Measurements from ENCODE around the gene RPL7A.

DNA sequence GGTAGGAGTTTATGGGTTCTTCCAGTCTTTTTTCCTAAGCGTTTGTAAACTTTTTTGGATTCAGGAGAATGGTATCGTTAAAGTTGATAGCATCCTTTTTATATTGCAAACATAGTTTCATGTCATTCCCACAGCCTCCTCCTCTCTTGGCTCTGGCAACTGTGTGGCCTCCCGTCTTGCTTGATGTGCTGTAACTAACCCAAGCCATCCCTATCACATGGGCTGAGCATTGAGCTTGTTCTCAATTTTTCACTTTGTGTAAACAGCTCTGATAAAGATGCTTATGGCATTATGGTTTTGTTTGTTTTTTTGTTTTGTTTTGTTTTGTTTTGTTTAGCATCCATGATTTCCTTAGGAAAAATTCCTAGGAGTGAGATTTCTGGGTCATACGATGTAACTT, 32.7 kb downstream of the RPL7A start:
- TF ChIP-seq, protein P1, sequence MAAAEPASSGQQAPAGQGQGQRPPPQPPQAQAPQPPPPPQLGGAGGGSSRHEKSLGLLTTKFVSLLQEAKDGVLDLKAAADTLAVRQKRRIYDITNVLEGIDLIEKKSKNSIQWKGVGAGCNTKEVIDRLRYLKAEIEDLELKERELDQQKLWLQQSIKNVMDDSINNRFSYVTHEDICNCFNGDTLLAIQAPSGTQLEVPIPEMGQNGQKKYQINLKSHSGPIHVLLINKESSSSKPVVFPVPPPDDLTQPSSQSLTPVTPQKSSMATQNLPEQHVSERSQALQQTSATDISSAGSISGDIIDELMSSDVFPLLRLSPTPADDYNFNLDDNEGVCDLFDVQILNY (CRISPR knock-in tag; IDR thresholded peaks at IDR 0.05), result no peak
- TF ChIP-seq, protein P2, sequence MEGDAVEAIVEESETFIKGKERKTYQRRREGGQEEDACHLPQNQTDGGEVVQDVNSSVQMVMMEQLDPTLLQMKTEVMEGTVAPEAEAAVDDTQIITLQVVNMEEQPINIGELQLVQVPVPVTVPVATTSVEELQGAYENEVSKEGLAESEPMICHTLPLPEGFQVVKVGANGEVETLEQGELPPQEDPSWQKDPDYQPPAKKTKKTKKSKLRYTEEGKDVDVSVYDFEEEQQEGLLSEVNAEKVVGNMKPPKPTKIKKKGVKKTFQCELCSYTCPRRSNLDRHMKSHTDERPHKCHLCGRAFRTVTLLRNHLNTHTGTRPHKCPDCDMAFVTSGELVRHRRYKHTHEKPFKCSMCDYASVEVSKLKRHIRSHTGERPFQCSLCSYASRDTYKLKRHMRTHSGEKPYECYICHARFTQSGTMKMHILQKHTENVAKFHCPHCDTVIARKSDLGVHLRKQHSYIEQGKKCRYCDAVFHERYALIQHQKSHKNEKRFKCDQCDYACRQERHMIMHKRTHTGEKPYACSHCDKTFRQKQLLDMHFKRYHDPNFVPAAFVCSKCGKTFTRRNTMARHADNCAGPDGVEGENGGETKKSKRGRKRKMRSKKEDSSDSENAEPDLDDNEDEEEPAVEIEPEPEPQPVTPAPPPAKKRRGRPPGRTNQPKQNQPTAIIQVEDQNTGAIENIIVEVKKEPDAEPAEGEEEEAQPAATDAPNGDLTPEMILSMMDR (IDR thresholded peaks at IDR 0.05), result no peak
- no peak for TF ChIP-seq CBFB (CRISPR knock-in tag; IDR thresholded peaks at IDR 0.05; ENCODE audit: low read depth)
- no peak for TF ChIP-seq ESRRA (CRISPR knock-in tag; IDR thresholded peaks at IDR 0.05; ENCODE audit: borderline replicate concordance)
- no peak for TF ChIP-seq TEAD4 (CRISPR knock-in tag; IDR thresholded peaks at IDR 0.05)
- TF ChIP-seq, protein P3, sequence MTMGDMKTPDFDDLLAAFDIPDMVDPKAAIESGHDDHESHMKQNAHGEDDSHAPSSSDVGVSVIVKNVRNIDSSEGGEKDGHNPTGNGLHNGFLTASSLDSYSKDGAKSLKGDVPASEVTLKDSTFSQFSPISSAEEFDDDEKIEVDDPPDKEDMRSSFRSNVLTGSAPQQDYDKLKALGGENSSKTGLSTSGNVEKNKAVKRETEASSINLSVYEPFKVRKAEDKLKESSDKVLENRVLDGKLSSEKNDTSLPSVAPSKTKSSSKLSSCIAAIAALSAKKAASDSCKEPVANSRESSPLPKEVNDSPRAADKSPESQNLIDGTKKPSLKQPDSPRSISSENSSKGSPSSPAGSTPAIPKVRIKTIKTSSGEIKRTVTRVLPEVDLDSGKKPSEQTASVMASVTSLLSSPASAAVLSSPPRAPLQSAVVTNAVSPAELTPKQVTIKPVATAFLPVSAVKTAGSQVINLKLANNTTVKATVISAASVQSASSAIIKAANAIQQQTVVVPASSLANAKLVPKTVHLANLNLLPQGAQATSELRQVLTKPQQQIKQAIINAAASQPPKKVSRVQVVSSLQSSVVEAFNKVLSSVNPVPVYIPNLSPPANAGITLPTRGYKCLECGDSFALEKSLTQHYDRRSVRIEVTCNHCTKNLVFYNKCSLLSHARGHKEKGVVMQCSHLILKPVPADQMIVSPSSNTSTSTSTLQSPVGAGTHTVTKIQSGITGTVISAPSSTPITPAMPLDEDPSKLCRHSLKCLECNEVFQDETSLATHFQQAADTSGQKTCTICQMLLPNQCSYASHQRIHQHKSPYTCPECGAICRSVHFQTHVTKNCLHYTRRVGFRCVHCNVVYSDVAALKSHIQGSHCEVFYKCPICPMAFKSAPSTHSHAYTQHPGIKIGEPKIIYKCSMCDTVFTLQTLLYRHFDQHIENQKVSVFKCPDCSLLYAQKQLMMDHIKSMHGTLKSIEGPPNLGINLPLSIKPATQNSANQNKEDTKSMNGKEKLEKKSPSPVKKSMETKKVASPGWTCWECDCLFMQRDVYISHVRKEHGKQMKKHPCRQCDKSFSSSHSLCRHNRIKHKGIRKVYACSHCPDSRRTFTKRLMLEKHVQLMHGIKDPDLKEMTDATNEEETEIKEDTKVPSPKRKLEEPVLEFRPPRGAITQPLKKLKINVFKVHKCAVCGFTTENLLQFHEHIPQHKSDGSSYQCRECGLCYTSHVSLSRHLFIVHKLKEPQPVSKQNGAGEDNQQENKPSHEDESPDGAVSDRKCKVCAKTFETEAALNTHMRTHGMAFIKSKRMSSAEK (CRISPR knock-in tag; IDR thresholded peaks at IDR 0.05; ENCODE audit: borderline replicate concordance), result no peak
- TF ChIP-seq NFE2L1 (CRISPR knock-in tag; IDR thresholded peaks at IDR 0.05), result no peak
- TF ChIP-seq, protein P4, sequence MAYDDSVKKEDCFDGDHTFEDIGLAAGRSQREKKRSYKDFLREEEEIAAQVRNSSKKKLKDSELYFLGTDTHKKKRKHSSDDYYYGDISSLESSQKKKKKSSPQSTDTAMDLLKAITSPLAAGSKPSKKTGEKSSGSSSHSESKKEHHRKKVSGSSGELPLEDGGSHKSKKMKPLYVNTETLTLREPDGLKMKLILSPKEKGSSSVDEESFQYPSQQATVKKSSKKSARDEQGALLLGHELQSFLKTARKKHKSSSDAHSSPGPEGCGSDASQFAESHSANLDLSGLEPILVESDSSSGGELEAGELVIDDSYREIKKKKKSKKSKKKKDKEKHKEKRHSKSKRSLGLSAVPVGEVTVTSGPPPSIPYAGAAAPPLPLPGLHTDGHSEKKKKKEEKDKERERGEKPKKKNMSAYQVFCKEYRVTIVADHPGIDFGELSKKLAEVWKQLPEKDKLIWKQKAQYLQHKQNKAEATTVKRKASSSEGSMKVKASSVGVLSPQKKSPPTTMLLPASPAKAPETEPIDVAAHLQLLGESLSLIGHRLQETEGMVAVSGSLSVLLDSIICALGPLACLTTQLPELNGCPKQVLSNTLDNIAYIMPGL (CRISPR knock-in tag; IDR thresholded peaks at IDR 0.05), result no peak
- TF ChIP-seq, protein P5, sequence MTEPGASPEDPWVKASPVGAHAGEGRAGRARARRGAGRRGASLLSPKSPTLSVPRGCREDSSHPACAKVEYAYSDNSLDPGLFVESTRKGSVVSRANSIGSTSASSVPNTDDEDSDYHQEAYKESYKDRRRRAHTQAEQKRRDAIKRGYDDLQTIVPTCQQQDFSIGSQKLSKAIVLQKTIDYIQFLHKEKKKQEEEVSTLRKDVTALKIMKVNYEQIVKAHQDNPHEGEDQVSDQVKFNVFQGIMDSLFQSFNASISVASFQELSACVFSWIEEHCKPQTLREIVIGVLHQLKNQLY (CRISPR knock-in tag; IDR thresholded peaks at IDR 0.05), result no peak

Measured in WTC11 (cell line).